ENCODE measurements around the gene UBAC2. TPM values are rescaled to one million over a fixed set of nuclear protein-coding genes. Genes with fewer than 3 reads are reported as not detected.

Gene UBAC2
- total and polyA plus RNA-seq, 2 experiments from 2014 or later: 78.2 to 83.1 TPM

- Histone ChIP-seq H3K4me1 (ENCODE audit: insufficient read depth) (no peaks in the 10 kb centered on the region), H3K9me3 (ENCODE audit: low read depth) (no peaks in the 10 kb centered on the region), H4K20me1 (ENCODE audit: insufficient read depth, poor library complexity, severe bottlenecking) (no peaks in the 10 kb centered on the region), H2AFZ (no peak overlapping the region), H3K4me3 (no peak overlapping the region), H3K9me2 (replicated peaks; ENCODE audit: insufficient read depth) (no peaks in the 10 kb centered on the region), H3K27ac (no peak overlapping the region), H3K4me2 (no peak overlapping the region), H3K79me2 (no peaks in the 10 kb centered on the region), H3K36me3 (replicated peaks; ENCODE audit: insufficient read depth, low read depth) (no peaks in the 10 kb centered on the region), H3K27me3 (no peaks in the 10 kb centered on the region)
- TF ChIP-seq EZH2 (IDR thresholded peaks at IDR 0.05; ENCODE audit: borderline replicate concordance) (no peak), EZH2phosphoT487 (IDR thresholded peaks at IDR 0.05; ENCODE audit: low read depth, severe bottlenecking, unreplicated experiment) (no peak)
- TF ChIP-seq, protein P1, sequence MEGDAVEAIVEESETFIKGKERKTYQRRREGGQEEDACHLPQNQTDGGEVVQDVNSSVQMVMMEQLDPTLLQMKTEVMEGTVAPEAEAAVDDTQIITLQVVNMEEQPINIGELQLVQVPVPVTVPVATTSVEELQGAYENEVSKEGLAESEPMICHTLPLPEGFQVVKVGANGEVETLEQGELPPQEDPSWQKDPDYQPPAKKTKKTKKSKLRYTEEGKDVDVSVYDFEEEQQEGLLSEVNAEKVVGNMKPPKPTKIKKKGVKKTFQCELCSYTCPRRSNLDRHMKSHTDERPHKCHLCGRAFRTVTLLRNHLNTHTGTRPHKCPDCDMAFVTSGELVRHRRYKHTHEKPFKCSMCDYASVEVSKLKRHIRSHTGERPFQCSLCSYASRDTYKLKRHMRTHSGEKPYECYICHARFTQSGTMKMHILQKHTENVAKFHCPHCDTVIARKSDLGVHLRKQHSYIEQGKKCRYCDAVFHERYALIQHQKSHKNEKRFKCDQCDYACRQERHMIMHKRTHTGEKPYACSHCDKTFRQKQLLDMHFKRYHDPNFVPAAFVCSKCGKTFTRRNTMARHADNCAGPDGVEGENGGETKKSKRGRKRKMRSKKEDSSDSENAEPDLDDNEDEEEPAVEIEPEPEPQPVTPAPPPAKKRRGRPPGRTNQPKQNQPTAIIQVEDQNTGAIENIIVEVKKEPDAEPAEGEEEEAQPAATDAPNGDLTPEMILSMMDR (IDR thresholded peaks at IDR 0.05; ENCODE audit: poor library complexity): no peak
- DNase-seq (ENCODE audit: low spot score): no peak
- WGBS (ENCODE audit: low lambda C conversion rate, missing lambda C conversion rate): 91% methylated on average over 13 of the region's 13 CpGs
These were observed 183.8 kb downstream of the UBAC2 start for GRCh38 chr13:99384468-99384867.

GRCh38 chr13:99385161-99385560 lies 184.5 kb downstream of the UBAC2 start:
- no peak overlapping the region for H3K4me2 ChIP-seq
- H3K27ac ChIP-seq: no peak overlapping the region
- H2AFZ ChIP-seq: no peak overlapping the region
- no peak for DNase-seq (ENCODE audit: low spot score)
- no peaks in the 10 kb centered on the region for H3K27me3 ChIP-seq
- H3K79me2 ChIP-seq: no peaks in the 10 kb centered on the region
- 96% methylated on average over 15 of the region's 15 CpGs for WGBS (ENCODE audit: low lambda C conversion rate, missing lambda C conversion rate)
- no peaks in the 10 kb centered on the region for H4K20me1 ChIP-seq (ENCODE audit: insufficient read depth, poor library complexity, severe bottlenecking)
- no peaks in the 10 kb centered on the region for H3K9me2 ChIP-seq (replicated peaks; ENCODE audit: insufficient read depth)
- H3K4me1 ChIP-seq (ENCODE audit: insufficient read depth): no peaks in the 10 kb centered on the region
- H3K36me3 ChIP-seq (replicated peaks; ENCODE audit: insufficient read depth, low read depth): no peaks in the 10 kb centered on the region
- no peak for TF ChIP-seq EZH2 (IDR thresholded peaks at IDR 0.05; ENCODE audit: borderline replicate concordance)
- TF ChIP-seq, protein P1 (IDR thresholded peaks at IDR 0.05; ENCODE audit: poor library complexity): no peak
- no peak for TF ChIP-seq EZH2phosphoT487 (IDR thresholded peaks at IDR 0.05; ENCODE audit: low read depth, severe bottlenecking, unreplicated experiment)
- no peaks in the 10 kb centered on the region for H3K9me3 ChIP-seq (ENCODE audit: low read depth)
- H3K4me3 ChIP-seq: no peak overlapping the region

DNA sequence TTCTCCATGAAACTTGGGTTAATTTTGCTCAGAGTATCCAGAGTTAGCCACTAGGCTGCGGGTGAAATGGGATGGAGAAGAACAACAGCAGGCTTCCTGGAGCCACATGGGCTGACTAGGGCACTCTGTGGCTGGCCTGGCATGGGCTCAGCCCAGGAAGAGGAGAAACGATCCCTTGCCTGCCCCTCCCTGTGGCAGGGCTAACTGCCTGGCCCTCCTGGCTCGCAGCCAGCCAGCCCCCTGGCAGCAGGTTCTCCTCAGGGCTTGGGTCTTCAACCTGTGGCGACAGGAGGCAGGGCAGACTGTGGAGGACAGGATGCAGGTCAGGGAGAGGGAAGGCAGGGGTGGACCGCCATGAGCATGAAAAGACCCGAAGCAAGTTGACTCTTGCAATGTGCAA lies 185.3 kb downstream of the UBAC2 start:
- no peak for DNase-seq (ENCODE audit: low spot score)
- WGBS (ENCODE audit: low lambda C conversion rate, missing lambda C conversion rate): 89% methylated on average over 6 of the region's 6 CpGs
- H3K27me3 ChIP-seq: no peaks in the 10 kb centered on the region
- H3K36me3 ChIP-seq (replicated peaks; ENCODE audit: insufficient read depth, low read depth): no peaks in the 10 kb centered on the region
- H4K20me1 ChIP-seq (ENCODE audit: insufficient read depth, poor library complexity, severe bottlenecking): no peaks in the 10 kb centered on the region
- no peak overlapping the region for H2AFZ ChIP-seq
- no peak overlapping the region for H3K4me3 ChIP-seq
- H3K4me1 ChIP-seq (ENCODE audit: insufficient read depth): no peaks in the 10 kb centered on the region
- H3K27ac ChIP-seq: no peak overlapping the region
- no peaks in the 10 kb centered on the region for H3K79me2 ChIP-seq
- no peaks in the 10 kb centered on the region for H3K9me2 ChIP-seq (replicated peaks; ENCODE audit: insufficient read depth)
- TF ChIP-seq EZH2phosphoT487 (IDR thresholded peaks at IDR 0.05; ENCODE audit: low read depth, severe bottlenecking, unreplicated experiment) (no peak), EZH2 (IDR thresholded peaks at IDR 0.05; ENCODE audit: borderline replicate concordance) (no peak)
- TF ChIP-seq, protein P1 (IDR thresholded peaks at IDR 0.05; ENCODE audit: poor library complexity): no peak
- no peaks in the 10 kb centered on the region for H3K9me3 ChIP-seq (ENCODE audit: low read depth)
- no peak overlapping the region for H3K4me2 ChIP-seq

DNA sequence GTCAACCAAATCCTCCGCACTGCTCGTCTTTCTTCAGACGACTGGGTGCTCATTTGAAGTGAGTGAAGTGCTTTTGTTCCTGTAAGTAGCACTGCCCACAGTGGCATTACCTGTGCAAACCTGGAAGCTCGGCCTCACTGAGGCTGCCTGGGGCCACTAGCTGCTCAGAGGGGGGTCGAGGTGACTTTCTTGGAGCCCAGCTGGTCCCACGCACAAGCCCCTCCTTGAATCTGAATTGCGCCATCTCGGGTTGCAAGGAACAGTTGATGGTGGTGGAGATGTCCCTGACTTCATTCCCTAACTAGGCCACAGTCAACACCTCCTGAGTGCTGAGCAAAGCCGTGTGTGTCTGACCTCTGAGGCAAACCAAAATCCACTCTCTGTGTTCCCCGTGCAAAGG lies 185.8 kb downstream of the UBAC2 start:
- TF ChIP-seq EZH2 (IDR thresholded peaks at IDR 0.05; ENCODE audit: borderline replicate concordance) (no peak), EZH2phosphoT487 (IDR thresholded peaks at IDR 0.05; ENCODE audit: low read depth, severe bottlenecking, unreplicated experiment) (no peak)
- TF ChIP-seq, protein P1 (IDR thresholded peaks at IDR 0.05; ENCODE audit: poor library complexity): no peak
- no peak overlapping the region for H3K4me2 ChIP-seq
- no peaks in the 10 kb centered on the region for H3K36me3 ChIP-seq (replicated peaks; ENCODE audit: insufficient read depth, low read depth)
- H3K9me3 ChIP-seq (ENCODE audit: low read depth): no peaks in the 10 kb centered on the region
- H3K4me3 ChIP-seq: no peak overlapping the region
- no peaks in the 10 kb centered on the region for H3K79me2 ChIP-seq
- no peaks in the 10 kb centered on the region for H4K20me1 ChIP-seq (ENCODE audit: insufficient read depth, poor library complexity, severe bottlenecking)
- no peak for DNase-seq (ENCODE audit: low spot score)
- H3K4me1 ChIP-seq (ENCODE audit: insufficient read depth): no peaks in the 10 kb centered on the region
- H3K27me3 ChIP-seq: no peaks in the 10 kb centered on the region
- WGBS (ENCODE audit: low lambda C conversion rate, missing lambda C conversion rate): 76% methylated on average over 10 of the region's 10 CpGs
- H3K27ac ChIP-seq: no peak overlapping the region
- no peaks in the 10 kb centered on the region for H3K9me2 ChIP-seq (replicated peaks; ENCODE audit: insufficient read depth)
- H2AFZ ChIP-seq: no peak overlapping the region

Measured in hepatocyte (in vitro differentiated cells).